ENCODE measurements around the gene CD2BP2. TPM values are rescaled to one million over a fixed set of nuclear protein-coding genes. Genes with fewer than 3 reads are reported as not detected.

CD2BP2 gene
- total and polyA plus RNA-seq, 9 of the 15 experiments (the other 6 are each of a cell fraction or from before 2014, with no cell fraction given): 3.9 to 51.1 (median 32.8) TPM

DNA sequence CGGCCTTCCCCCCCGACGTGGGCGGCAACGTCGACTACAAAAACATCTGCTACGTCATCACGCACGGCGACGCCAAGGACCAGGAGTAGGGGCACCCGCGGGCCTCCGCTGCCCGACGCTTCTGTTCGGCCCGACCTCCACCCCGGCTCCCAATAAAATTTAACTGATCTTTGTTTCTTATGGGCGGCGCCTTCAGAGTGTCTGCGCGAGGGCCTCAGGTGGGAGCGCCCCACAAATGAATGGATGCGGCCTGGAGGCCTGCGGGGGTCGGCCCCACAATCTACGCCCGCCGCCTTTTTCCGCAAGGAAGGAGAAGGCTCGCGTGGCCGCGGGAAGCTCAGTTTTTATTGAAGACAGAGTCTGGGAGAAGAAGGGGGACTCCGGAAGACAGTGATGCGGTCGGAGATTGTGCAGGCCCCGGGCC lies 22.7 kb upstream of the CD2BP2 start (continued):
- 0 out of 2 replicates have a peak, but pooled peaks have one; percentile 6 for TF ChIP-seq NR1H2 (CRISPR knock-in tag; IDR thresholded peaks at IDR 0.05)
- TF ChIP-seq, protein P1, sequence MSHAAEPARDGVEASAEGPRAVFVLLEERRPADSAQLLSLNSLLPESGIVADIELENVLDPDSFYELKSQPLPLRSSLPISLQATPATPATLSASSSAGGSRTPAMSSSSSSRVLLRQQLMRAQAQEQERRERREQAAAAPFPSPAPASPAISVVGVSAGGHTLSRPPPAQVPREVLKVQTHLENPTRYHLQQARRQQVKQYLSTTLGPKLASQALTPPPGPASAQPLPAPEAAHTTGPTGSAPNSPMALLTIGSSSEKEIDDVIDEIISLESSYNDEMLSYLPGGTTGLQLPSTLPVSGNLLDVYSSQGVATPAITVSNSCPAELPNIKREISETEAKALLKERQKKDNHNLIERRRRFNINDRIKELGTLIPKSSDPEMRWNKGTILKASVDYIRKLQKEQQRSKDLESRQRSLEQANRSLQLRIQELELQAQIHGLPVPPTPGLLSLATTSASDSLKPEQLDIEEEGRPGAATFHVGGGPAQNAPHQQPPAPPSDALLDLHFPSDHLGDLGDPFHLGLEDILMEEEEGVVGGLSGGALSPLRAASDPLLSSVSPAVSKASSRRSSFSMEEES (CRISPR knock-in tag; IDR thresholded peaks at IDR 0.05): no peak
- 0 out of 2 replicates have a peak, but pooled peaks have one; percentile 20 for TF ChIP-seq ZKSCAN8 (CRISPR knock-in tag; IDR thresholded peaks at IDR 0.05)
- TF ChIP-seq SOX6 (IDR thresholded peaks at IDR 0.05): peak; percentile 14
- no peak for TF ChIP-seq MBD2 (IDR thresholded peaks at IDR 0.05; ENCODE audit: borderline replicate concordance, low read depth)
- TF ChIP-seq, protein P2, sequence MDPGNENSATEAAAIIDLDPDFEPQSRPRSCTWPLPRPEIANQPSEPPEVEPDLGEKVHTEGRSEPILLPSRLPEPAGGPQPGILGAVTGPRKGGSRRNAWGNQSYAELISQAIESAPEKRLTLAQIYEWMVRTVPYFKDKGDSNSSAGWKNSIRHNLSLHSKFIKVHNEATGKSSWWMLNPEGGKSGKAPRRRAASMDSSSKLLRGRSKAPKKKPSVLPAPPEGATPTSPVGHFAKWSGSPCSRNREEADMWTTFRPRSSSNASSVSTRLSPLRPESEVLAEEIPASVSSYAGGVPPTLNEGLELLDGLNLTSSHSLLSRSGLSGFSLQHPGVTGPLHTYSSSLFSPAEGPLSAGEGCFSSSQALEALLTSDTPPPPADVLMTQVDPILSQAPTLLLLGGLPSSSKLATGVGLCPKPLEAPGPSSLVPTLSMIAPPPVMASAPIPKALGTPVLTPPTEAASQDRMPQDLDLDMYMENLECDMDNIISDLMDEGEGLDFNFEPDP (CRISPR knock-in tag; IDR thresholded peaks at IDR 0.05): no peak
- TF ChIP-seq TRIM28 (IDR thresholded peaks at IDR 0.05): peak; percentile 69
- TF ChIP-seq, protein P3, sequence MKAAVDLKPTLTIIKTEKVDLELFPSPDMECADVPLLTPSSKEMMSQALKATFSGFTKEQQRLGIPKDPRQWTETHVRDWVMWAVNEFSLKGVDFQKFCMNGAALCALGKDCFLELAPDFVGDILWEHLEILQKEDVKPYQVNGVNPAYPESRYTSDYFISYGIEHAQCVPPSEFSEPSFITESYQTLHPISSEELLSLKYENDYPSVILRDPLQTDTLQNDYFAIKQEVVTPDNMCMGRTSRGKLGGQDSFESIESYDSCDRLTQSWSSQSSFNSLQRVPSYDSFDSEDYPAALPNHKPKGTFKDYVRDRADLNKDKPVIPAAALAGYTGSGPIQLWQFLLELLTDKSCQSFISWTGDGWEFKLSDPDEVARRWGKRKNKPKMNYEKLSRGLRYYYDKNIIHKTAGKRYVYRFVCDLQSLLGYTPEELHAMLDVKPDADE (conservative IDR thresholded peaks at IDR 0.05; ENCODE audit: control insufficient read depth, low read depth, low read length): no peak
- TF ChIP-seq ZBED1 (IDR thresholded peaks at IDR 0.05): 0 out of 2 replicates have a peak, but pooled peaks have one; percentile 31
- no peak for TF ChIP-seq EZH2 (IDR thresholded peaks at IDR 0.05; ENCODE audit: borderline replicate concordance, low read depth, low read length)
- TF ChIP-seq NEUROD1 (IDR thresholded peaks at IDR 0.05; ENCODE audit: borderline replicate concordance, low read depth, low read length, partially characterized antibody): no peak
- TF ChIP-seq ZNF347 (CRISPR knock-in tag; IDR thresholded peaks at IDR 0.05; ENCODE audit: low read depth): no peak
- TF ChIP-seq, protein P4, sequence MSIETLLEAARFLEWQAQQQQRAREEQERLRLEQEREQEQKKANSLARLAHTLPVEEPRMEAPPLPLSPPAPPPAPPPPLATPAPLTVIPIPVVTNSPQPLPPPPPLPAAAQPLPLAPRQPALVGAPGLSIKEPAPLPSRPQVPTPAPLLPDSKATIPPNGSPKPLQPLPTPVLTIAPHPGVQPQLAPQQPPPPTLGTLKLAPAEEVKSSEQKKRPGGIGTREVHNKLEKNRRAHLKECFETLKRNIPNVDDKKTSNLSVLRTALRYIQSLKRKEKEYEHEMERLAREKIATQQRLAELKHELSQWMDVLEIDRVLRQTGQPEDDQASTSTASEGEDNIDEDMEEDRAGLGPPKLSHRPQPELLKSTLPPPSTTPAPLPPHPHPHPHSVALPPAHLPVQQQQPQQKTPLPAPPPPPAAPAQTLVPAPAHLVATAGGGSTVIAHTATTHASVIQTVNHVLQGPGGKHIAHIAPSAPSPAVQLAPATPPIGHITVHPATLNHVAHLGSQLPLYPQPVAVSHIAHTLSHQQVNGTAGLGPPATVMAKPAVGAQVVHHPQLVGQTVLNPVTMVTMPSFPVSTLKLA (conservative IDR thresholded peaks at IDR 0.05): peak; percentile 62 to 70; a peak in 1 of 4 replicates
- no peak for TF ChIP-seq SNIP1 (IDR thresholded peaks at IDR 0.05; ENCODE audit: low read depth)
- TF ChIP-seq ZNF586 (CRISPR knock-in tag; conservative IDR thresholded peaks at IDR 0.05): no peak
- TF ChIP-seq ZNF436 (CRISPR knock-in tag; IDR thresholded peaks at IDR 0.05): no peak
- TF ChIP-seq RB1 (IDR thresholded peaks at IDR 0.05; ENCODE audit: low read depth): 0 out of 2 replicates have a peak, but pooled peaks have one; percentile 19
- TF ChIP-seq, protein P5, sequence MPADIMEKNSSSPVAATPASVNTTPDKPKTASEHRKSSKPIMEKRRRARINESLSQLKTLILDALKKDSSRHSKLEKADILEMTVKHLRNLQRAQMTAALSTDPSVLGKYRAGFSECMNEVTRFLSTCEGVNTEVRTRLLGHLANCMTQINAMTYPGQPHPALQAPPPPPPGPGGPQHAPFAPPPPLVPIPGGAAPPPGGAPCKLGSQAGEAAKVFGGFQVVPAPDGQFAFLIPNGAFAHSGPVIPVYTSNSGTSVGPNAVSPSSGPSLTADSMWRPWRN (IDR thresholded peaks at IDR 0.05; ENCODE audit: low read depth): no peak
- TF ChIP-seq, protein P6, sequence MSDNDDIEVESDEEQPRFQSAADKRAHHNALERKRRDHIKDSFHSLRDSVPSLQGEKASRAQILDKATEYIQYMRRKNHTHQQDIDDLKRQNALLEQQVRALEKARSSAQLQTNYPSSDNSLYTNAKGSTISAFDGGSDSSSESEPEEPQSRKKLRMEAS (CRISPR knock-in tag; IDR thresholded peaks at IDR 0.05): no peak
- no peak for TF ChIP-seq PTBP1 (IDR thresholded peaks at IDR 0.05; ENCODE audit: low read depth, low read length)
- no peak for TF ChIP-seq SIX5 (IDR thresholded peaks at IDR 0.05; ENCODE audit: borderline replicate concordance in 1 of 2, insufficient read depth in 1 of 2, low read depth in 1 of 2, low read length in 2 of 2)
- no peak for TF ChIP-seq ZC3H4 (CRISPR knock-in tag; IDR thresholded peaks at IDR 0.05; ENCODE audit: borderline replicate concordance)
- TF ChIP-seq TAF1 (IDR thresholded peaks at IDR 0.05; ENCODE audit: control insufficient read depth, extremely low read depth, insufficient read depth, low read length, severe bottlenecking): peak; percentile 78
